ENCODE data around the gene CD8A. TPM values are rescaled to one million over a fixed set of nuclear protein-coding genes. Genes with fewer than 3 reads are reported as not detected.

Gene CD8A
- total and polyA plus RNA-seq, 2 donors (not counting 1 experiment from before 2014, with no cell fraction given) = not detected

DNA sequence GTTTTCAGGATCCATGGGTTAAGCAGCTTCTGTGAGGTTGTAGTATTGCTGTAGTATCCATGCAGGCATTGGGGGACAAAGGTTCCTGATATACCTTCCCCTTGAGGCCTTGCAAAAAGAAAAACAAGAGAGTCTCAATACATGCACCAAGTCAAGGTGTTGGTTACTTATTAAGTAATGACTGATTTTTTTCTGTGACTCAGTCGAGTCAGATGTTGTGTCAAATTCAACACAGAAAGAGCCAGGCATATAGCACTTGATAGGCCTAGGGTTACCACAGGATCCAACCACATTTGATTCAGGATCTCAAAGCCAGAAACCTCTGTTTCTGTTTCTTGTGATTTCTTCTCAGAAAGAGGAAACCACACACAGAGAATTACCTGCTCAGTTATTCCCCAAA is 24.9 kb upstream of the CD8A start:
- Histone ChIP-seq H3K4me2 (ENCODE audit: extremely low read depth, insufficient read depth, low read length) (no peak overlapping the region), H3K79me2 (ENCODE audit: control insufficient read depth, insufficient read depth, low read length) (no peaks in the 10 kb centered on the region), H4K20me1 (ENCODE audit: control insufficient read depth, extremely low read depth, insufficient read depth, low read length) (no peaks in the 10 kb centered on the region), H3K9me3 (ENCODE audit: control insufficient read depth, insufficient read depth, low read depth, low read length) (no peaks in the 10 kb centered on the region), H3K27me3 (ENCODE audit: control insufficient read depth, insufficient read depth, low read length) (peaks cover 5% of the 10 kb centered on the region), H3K4me3 (replicated peaks in 1 of 4; ENCODE audit: control extremely low read depth in 1 of 4, insufficient read depth in 1 of 4, low read depth in 3 of 4, low read length in 4 of 4) (no peak overlapping the region), H2AFZ (ENCODE audit: low read length) (no peak overlapping the region), H3K4me1 (ENCODE audit: control insufficient read depth, extremely low read depth, insufficient read depth, low read length) (no peaks in the 10 kb centered on the region), H3K36me3 (ENCODE audit: control insufficient read depth, insufficient read depth, low read length) (no peaks in the 10 kb centered on the region), H3K9ac (ENCODE audit: insufficient read depth, low read length) (no peak overlapping the region), H3K27ac (ENCODE audit: insufficient read depth, low read length) (no peak overlapping the region)
- TF ChIP-seq, protein P1, sequence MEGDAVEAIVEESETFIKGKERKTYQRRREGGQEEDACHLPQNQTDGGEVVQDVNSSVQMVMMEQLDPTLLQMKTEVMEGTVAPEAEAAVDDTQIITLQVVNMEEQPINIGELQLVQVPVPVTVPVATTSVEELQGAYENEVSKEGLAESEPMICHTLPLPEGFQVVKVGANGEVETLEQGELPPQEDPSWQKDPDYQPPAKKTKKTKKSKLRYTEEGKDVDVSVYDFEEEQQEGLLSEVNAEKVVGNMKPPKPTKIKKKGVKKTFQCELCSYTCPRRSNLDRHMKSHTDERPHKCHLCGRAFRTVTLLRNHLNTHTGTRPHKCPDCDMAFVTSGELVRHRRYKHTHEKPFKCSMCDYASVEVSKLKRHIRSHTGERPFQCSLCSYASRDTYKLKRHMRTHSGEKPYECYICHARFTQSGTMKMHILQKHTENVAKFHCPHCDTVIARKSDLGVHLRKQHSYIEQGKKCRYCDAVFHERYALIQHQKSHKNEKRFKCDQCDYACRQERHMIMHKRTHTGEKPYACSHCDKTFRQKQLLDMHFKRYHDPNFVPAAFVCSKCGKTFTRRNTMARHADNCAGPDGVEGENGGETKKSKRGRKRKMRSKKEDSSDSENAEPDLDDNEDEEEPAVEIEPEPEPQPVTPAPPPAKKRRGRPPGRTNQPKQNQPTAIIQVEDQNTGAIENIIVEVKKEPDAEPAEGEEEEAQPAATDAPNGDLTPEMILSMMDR (conservative IDR thresholded peaks at IDR 0.05 in 1 of 2, IDR thresholded peaks at IDR 0.05 in 1 of 2; ENCODE audit: low read depth in 1 of 2, low read length in 2 of 2) = no peak
- no peak for TF ChIP-seq EZH2 (IDR thresholded peaks at IDR 0.05; ENCODE audit: low read length, missing control alignments)
- DNase-seq (ENCODE audit: low read depth in 2 of 2) = no peak

DNA sequence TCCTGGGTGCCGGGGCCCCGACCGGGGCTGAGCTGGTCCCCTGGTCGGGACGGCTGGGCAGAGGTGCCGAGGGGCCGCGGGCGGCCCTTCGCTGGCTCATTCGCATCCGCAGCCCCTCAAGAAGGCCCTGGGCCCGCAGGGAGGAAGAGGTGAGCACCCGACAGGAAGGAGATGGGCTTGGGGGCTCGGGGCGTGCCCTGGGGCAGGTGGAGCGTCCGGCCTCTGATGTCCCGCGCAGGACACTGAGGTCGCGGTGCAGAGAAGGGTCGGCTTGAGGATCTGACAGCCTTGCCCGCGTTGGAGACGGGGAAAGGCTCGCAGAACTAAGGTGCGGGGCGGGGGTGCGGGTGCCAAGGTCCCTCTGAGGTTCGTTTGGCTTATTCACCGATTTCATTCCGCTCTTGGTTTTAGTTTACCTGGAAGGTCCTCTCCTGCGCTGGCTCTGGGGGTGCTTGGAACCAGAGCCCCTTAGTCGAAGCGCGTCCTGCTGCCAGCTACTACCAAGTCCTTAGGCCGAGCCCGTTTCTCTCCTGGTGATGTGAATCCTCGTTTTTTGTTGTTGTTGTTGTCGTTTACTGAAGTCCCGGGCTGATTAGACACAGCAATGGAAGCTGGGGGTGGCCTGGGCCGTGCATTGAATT is 18.9 kb upstream of the CD8A start:
- peak overlapping the region; percentile 13 for H3K4me2 ChIP-seq (ENCODE audit: extremely low read depth, insufficient read depth, low read length)
- no peak overlapping the region for H2AFZ ChIP-seq (ENCODE audit: low read length)
- peaks cover 35% of the 10 kb centered on the region for H3K27me3 ChIP-seq (ENCODE audit: control insufficient read depth, insufficient read depth, low read length)
- H3K79me2 ChIP-seq (ENCODE audit: control insufficient read depth, insufficient read depth, low read length) = no peaks in the 10 kb centered on the region
- no peaks in the 10 kb centered on the region for H3K9me3 ChIP-seq (ENCODE audit: control insufficient read depth, insufficient read depth, low read depth, low read length)
- H3K36me3 ChIP-seq (ENCODE audit: control insufficient read depth, insufficient read depth, low read length) = no peaks in the 10 kb centered on the region
- no peak overlapping the region for H3K9ac ChIP-seq (ENCODE audit: insufficient read depth, low read length)
- no peaks in the 10 kb centered on the region for H4K20me1 ChIP-seq (ENCODE audit: control insufficient read depth, extremely low read depth, insufficient read depth, low read length)
- no peak overlapping the region for H3K27ac ChIP-seq (ENCODE audit: insufficient read depth, low read length)
- TF ChIP-seq, protein P1 (conservative IDR thresholded peaks at IDR 0.05 in 1 of 2, IDR thresholded peaks at IDR 0.05 in 1 of 2; ENCODE audit: low read depth in 1 of 2, low read length in 2 of 2) = no peak
- peak; percentile 68 for TF ChIP-seq EZH2 (IDR thresholded peaks at IDR 0.05; ENCODE audit: low read length, missing control alignments)
- H3K4me1 ChIP-seq (ENCODE audit: control insufficient read depth, extremely low read depth, insufficient read depth, low read length) = peaks cover 2% of the 10 kb centered on the region
- H3K4me3 ChIP-seq (replicated peaks in 1 of 4; ENCODE audit: control extremely low read depth in 1 of 4, insufficient read depth in 1 of 4, low read depth in 3 of 4, low read length in 4 of 4) = no peak overlapping the region
- no peak for DNase-seq (ENCODE audit: low read depth in 2 of 2)

DNA sequence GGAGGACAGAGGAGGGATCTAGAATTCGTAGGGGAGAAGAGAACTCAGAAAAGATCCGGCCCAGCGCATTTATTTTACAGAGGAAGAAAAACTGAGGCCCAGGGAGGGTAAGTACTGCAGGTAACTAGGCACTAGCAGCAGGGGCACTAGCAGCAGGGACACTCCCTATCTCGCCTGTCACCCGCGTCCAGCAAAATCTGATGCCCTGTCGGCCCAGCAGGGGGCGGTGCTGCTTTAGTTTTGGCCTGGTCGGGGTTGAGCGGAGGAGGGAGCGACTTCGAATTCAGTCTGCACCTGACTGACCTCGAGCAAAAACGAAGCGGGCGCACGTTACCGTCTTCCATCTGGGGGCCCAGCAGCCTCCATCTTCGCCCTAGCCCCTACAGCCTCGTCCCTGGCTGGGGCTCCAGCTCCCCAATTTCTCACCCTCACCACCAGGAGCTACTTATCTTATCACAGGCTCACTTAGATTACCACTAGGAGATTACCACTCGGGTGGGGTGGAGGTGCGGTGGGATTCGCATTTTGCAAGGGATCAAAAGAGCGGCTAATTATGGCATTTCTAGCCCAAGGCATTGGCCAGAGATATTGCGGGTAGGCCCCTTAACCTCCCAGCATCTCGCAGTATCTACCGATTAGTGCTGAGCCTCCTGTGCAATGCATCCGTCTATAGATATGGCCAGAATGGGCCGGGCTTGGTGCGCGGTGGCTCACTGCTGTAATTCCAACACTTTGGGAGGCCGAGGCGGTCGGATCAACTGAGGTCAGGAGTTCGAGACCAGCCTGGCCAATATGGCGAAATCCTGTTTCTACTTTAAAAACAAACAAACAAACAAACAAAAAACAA is 17.8 kb upstream of the CD8A start:
- H3K4me2 ChIP-seq (ENCODE audit: extremely low read depth, insufficient read depth, low read length) = peak overlapping the region; percentile 64
- H3K4me1 ChIP-seq (ENCODE audit: control insufficient read depth, extremely low read depth, insufficient read depth, low read length) = peaks cover 2% of the 10 kb centered on the region
- TF ChIP-seq, protein P1 (conservative IDR thresholded peaks at IDR 0.05 in 1 of 2, IDR thresholded peaks at IDR 0.05 in 1 of 2; ENCODE audit: low read depth in 1 of 2, low read length in 2 of 2) = peak; percentile 85
- peak; percentile 40 for TF ChIP-seq EZH2 (IDR thresholded peaks at IDR 0.05; ENCODE audit: low read length, missing control alignments)
- H3K9ac ChIP-seq (ENCODE audit: insufficient read depth, low read length) = no peak overlapping the region
- DNase-seq (ENCODE audit: low read depth in 2 of 2) = peak; percentile 57 to 70
- H3K79me2 ChIP-seq (ENCODE audit: control insufficient read depth, insufficient read depth, low read length) = no peaks in the 10 kb centered on the region
- no peaks in the 10 kb centered on the region for H3K36me3 ChIP-seq (ENCODE audit: control insufficient read depth, insufficient read depth, low read length)
- H3K27me3 ChIP-seq (ENCODE audit: control insufficient read depth, insufficient read depth, low read length) = peaks cover 35% of the 10 kb centered on the region
- H3K4me3 ChIP-seq (replicated peaks in 1 of 4; ENCODE audit: control extremely low read depth in 1 of 4, insufficient read depth in 1 of 4, low read depth in 3 of 4, low read length in 4 of 4) = peak overlapping the region in 3 of 4 experiments; percentile 1 to 45 (median 35)
- H3K9me3 ChIP-seq (ENCODE audit: control insufficient read depth, insufficient read depth, low read depth, low read length) = no peaks in the 10 kb centered on the region
- no peak overlapping the region for H3K27ac ChIP-seq (ENCODE audit: insufficient read depth, low read length)
- no peak overlapping the region for H2AFZ ChIP-seq (ENCODE audit: low read length)
- H4K20me1 ChIP-seq (ENCODE audit: control insufficient read depth, extremely low read depth, insufficient read depth, low read length) = no peaks in the 10 kb centered on the region
